ENCODE data around the gene CENPX. TPM values are rescaled to one million over a fixed set of nuclear protein-coding genes. Genes with fewer than 3 reads are reported as not detected.
A peak's percentile ranks its signal among the peaks of the same experiment; 100 is the strongest.

CENPX gene
- total RNA-seq, 1 experiment from 2014 or later: 77.9 TPM

DNA sequence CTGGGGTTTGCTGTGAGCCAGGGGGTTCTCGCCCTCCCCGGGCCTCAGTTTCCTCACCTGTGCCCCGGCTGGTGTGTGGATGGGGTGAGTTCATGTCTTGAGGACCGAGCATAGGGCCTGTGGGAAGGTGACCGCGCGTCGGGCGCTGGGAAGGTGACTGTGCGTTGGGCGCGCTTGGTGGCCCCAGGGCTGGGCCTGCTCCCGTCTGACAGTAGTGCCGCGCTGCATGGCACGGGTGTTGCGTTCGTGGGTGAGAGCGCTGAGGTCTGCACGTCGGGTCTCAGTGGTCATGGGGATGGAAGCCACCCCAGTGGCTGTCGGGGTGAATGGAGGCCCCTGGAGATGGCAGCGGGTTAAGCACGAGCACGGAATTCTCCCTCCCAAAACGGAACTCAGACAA, 36.1 kb downstream of the CENPX start:
- no peak overlapping the region for H3K27ac ChIP-seq (ENCODE audit: insufficient read length, low read depth, low read length)
- no peak overlapping the region for H2BK5ac ChIP-seq (ENCODE audit: insufficient read length, low read length)
- H2BK20ac ChIP-seq (ENCODE audit: low read depth, low read length, poor library complexity, severe bottlenecking): no peak overlapping the region
- Mint-ChIP-seq H3K27me3 (ENCODE audit: low read depth) (no peaks in the 10 kb centered on the region), H3K4me3 (no peak overlapping the region), H3K36me3 (ENCODE audit: insufficient read depth in 1 of 3, low read depth in 3 of 3) (peaks cover 6 to 58% (median 48%) of the 10 kb centered on the region in 3 experiments), H3K27ac (peak overlapping the region in 1 of 3 experiments; percentile 6; a peak in 1 of 7 replicates), H3K9me3 (no peaks in the 10 kb centered on the region; a peak in 1 of 5 replicates), H3K4me1 (peaks cover 11 to 14% of the 10 kb centered on the region in 2 experiments)
- no peaks in the 10 kb centered on the region for H3K23me2 ChIP-seq (ENCODE audit: insufficient read length, low read depth, low read length, poor library complexity, severe bottlenecking)
- H2BK120ac ChIP-seq (ENCODE audit: low read depth, low read length, poor library complexity, severe bottlenecking): no peak overlapping the region
- no peak for TF ChIP-seq CTCF (conservative IDR thresholded peaks at IDR 0.05)
- no peak overlapping the region for H2BK12ac ChIP-seq (ENCODE audit: insufficient read length, low read depth, low read length)
- no peak overlapping the region for H4K91ac ChIP-seq (ENCODE audit: insufficient read length, low read depth, low read length)
- H3T11ph ChIP-seq (ENCODE audit: low read length): no peak overlapping the region
- WGBS (ENCODE audit: extremely low coverage, insufficient read length, low lambda C conversion rate): no CpG with 5 or more reads among the region's 26 CpGs
- no peaks in the 10 kb centered on the region for H3K79me1 ChIP-seq (ENCODE audit: insufficient read depth, low read depth, low read length, poor library complexity, severe bottlenecking)
- no peak overlapping the region for H2AK5ac ChIP-seq (ENCODE audit: insufficient read length, low read length)
- no peak overlapping the region for H3K56ac ChIP-seq (ENCODE audit: insufficient read length, low read depth, low read length)
- no peaks in the 10 kb centered on the region for H3K9me3 ChIP-seq (ENCODE audit: control insufficient read depth, low read depth, low read length)
- no peak overlapping the region for H4K5ac ChIP-seq (ENCODE audit: insufficient read length, low read depth, low read length)
- H3K23ac ChIP-seq (ENCODE audit: insufficient read length, low read depth, low read length): no peak overlapping the region
- H3K79me2 ChIP-seq (ENCODE audit: insufficient read depth, low read length): no peaks in the 10 kb centered on the region; the same call in 1 of the 2 replicates
- H3K9ac ChIP-seq (ENCODE audit: extremely low read depth, insufficient read length, low read length): no peak overlapping the region
- no peak overlapping the region for H3K4ac ChIP-seq (ENCODE audit: low read depth, low read length)
- H2BK15ac ChIP-seq (ENCODE audit: low read depth, low read length): no peak overlapping the region
- H4K8ac ChIP-seq (replicated peaks; ENCODE audit: insufficient read length, low read depth, low read length): no peak overlapping the region
- no peaks in the 10 kb centered on the region for H3K4me1 ChIP-seq (ENCODE audit: insufficient read depth, low read length)
- H3K14ac ChIP-seq (ENCODE audit: insufficient read depth, low read length): no peak overlapping the region; the same call in 1 of the 2 replicates
- H3K27me3 ChIP-seq (ENCODE audit: insufficient read depth, low read length): no peaks in the 10 kb centered on the region
- H4K20me1 ChIP-seq (ENCODE audit: control insufficient read depth, insufficient read depth, insufficient read length): no peaks in the 10 kb centered on the region
- no peak overlapping the region for H3K18ac ChIP-seq (ENCODE audit: insufficient read length, low read depth, low read length)
- DNase-seq: peak; percentile 32
- no peak overlapping the region for H3K4me2 ChIP-seq (ENCODE audit: insufficient read depth, insufficient read length, low read length)
- H2AFZ ChIP-seq (ENCODE audit: low read length): no peak overlapping the region

Measured in H9 (cell line).